ENCODE measurements around the gene ZNF532.

The ZNF532 gene

GRCh38 chr18:58870621-58871020, 5.9 kb downstream of the ZNF532 start:
- no peak for DNase-seq (ENCODE audit: low spot score)

DNA sequence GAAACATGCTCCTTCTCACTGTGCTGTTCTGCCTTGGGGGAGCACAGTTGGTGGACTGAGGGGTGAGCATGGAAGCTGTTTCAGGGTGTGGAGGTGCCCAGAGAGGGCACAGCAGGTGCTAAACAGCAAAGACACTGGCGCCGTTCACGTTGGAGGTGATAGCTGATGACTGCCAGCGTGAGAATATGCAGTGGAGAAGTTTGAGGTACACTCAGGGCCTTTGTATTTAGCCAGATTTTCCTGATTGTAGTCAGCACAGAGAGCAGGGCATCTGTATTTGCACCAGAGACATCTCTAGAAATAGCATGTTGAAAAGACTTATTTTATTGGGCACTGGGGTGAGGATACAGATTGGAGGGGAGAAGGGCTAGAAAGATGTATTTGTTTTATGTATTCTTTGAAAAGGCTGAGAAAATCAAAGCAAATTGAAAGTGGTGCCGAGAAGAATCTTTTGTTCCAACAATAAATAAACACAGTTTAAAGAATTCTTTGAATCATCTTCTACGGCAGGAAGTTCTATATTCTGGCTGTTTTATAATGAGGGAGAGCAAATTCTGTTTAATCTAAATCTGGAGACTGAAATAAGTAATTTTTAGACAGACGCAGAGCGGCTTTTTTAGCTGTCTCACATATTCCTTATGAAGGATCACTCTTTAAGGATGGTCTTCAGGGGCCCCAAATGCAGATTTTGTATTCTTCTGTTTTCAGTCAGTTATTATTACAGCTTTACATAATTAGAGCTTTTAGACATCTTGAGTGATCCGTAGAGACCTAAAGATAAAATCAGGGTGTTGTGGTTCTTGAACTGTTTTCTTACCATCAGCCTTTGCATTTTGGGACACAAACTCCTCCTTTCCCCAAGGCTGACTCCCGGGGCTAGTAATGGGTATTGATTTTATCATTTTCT, 7.1 kb downstream of the ZNF532 start:
- DNase-seq (ENCODE audit: low spot score): no peak

- no peak for DNase-seq (ENCODE audit: low spot score)
Observed at GRCh38 chr18:58878640-58879039, 14.0 kb downstream of the ZNF532 start.

- DNase-seq (ENCODE audit: low spot score): no peak
Observed at GRCh38 chr18:58881477-58881876, 16.8 kb downstream of the ZNF532 start.

- peak; percentile 29 for DNase-seq (ENCODE audit: low spot score)
Observed at GRCh38 chr18:58882044-58882443, 17.4 kb downstream of the ZNF532 start.

DNA sequence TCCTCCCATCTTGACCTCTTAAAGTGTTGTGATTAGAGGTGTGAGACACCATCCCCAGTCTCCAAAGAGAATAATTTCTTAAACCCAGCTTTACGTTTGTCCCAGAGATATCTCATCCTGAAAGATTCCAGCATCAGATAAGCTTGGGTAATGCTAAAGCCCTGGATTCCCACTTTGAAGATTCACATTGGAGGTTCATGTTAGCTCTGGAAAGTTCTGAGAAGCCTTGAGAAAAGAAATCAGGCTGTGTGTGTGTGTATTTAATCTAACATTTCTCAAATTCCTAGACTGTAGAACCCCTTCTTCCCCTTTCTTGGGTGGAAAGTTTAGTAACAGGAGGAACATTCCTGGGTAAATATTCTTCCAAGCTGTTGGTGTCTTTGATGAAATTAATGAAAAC, 18.0 kb downstream of the ZNF532 start:
- peak; percentile 27 for DNase-seq (ENCODE audit: low spot score)

- DNase-seq (ENCODE audit: low spot score): no peak
Observed at GRCh38 chr18:58884680-58885079, 20.0 kb downstream of the ZNF532 start.

- DNase-seq (ENCODE audit: low spot score): no peak
Observed at GRCh38 chr18:58886431-58886830, 21.8 kb downstream of the ZNF532 start.

GRCh38 chr18:58886864-58887612, 22.4 kb downstream of the ZNF532 start:
- DNase-seq (ENCODE audit: low spot score): no peak

DNA sequence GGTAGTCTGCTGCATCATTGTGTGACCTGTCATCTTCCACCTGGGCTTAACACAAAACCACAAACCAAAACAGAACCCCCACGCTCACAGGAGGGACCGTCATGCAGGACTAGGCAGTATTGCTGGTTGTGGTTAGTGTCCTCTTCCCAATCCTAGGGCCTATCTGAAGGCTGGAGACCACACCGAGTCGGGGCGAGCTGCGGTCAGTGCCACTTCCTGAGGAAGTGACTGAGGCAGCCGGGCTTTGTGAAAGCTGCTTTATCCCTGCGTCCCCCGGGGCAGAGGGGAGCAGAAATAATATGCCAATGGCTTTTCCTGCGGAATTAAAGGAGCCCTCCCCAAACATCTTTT, 22.9 kb downstream of the ZNF532 start:
- DNase-seq (ENCODE audit: low spot score): no peak

DNA sequence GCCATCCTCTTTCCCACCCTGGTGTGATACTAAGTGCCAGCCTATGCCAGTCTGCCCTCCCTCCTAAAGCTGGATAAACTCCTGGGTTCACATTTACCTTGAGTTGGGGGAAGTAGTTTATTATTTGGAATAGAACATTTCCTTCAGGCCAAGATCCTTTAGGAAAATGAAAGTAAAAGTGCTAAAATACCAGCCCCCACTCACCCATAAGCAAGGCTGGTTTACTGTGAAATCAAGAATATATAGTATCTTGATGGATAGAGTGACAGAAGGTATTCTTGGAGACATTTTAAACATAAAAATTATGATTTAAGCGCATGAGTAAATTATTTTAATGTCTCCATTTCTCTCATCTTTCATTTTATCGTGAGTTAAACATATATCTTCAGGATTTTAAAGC, 27.1 kb downstream of the ZNF532 start:
- no peak for DNase-seq (ENCODE audit: low spot score)

GRCh38 chr18:58892488-58892887, 27.8 kb downstream of the ZNF532 start:
- no peak for DNase-seq (ENCODE audit: low spot score)

DNA sequence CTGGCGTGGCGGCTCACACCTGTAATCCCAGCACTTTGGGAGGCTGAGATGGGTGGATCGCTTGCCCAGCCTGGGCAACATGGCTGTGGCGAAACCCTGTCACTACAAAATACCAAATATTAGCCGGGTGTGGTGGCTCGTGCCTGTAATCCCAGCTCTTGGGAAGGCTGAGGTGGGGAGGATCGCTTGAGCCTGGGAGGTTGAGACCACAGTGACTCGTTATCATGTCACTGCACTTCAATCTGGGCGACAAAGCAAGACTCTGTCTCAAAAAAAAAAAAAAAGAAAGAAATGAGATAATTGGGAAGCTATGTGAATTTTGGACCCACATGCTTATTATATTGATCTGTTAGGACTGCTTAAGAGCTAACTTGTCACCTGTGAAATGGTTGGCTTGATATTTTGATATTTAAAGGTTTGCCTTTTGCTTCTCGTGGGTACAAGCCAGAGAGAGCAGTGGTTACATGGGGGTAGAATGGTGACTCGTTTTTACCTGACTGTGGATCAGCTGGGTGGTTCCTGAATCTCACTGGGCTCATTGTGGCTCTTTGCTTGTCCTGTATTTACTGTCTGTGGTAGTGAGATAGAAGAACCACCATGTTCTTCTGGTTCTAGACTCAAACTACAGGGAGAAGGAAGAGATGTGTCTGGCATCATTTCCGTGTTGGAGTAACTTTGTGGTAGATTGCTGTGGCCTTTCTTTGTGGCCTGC, 28.9 kb downstream of the ZNF532 start:
- DNase-seq (ENCODE audit: low spot score): no peak

DNA sequence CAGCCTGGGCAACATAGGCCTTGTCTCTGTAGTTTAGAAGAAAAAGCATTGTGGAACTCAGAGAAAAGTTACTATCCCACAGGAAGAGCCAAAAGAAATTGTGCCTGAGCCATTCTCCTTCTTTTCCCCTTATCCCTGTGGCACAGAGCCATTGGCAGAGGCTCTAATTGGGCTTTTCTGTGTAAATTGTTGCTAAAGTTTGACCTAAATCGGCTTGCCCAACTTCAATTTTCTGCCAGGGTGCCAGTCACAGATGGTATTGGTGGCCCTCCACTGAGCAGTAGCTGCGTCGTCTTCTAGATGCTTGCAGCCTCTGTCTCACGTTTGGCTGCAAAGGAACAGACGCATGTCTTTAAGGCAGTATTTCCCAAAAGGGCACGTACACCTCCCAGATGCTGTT, 30.3 kb downstream of the ZNF532 start:
- DNase-seq (ENCODE audit: low spot score): no peak

- no peak for DNase-seq (ENCODE audit: low spot score)
Observed at GRCh38 chr18:58895385-58895784, 30.7 kb downstream of the ZNF532 start.

DNA sequence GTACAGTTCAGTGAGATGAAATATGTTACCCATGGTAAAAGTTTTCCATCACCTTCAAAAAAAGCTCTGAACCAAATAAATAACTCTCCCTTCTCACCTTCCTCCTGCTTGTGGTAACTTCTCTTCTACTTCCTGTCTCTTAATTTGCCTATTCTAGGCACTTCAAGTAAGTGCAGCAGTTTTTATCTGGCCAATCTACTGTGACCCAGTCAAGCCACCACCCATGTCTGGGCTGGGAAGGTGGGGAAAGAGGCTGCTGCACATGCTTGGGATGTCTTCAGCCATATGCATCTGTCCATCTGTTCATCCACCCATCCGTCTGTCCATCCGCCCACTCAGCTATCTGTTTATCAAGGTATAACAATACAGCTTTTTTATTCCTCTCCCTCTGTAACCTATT, 31.6 kb downstream of the ZNF532 start:
- no peak for DNase-seq (ENCODE audit: low spot score)

DNA sequence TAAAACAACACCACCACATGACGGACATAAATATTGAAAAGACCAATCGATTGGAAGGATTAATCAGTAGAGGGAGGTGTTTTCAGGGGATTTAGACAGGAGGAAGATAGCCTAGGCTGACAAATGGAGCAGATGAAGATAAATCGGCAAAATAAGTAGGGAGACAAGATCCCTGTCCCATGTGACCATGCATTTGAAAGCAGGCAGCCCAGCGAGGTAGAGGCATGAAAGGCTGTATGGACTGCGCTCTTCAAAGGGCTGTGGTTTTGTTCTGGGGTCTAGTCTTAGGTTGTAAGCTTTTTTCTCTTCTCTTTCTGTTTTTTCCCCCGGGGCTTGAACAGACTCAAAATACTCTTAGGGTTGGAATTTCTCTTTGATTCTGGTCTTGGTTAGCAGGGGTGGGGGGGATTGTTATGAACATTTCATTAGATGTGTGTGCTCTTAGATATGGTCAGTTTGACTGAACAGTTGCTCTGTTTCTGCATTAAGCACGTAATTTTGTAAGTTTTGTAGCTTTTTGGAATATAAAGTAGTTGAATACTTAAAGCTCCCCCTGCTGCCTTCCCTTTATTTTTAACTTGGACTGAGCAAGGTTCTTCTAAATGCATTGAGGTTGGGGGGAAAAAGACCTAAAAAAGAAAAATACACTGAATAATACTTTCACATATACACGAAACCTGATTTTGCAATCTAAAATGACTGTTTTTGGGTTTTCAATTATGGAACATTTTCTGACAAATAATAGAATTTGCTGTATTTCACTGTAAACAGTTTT, 32.2 kb downstream of the ZNF532 start:
- DNase-seq (ENCODE audit: low spot score): no peak

DNA sequence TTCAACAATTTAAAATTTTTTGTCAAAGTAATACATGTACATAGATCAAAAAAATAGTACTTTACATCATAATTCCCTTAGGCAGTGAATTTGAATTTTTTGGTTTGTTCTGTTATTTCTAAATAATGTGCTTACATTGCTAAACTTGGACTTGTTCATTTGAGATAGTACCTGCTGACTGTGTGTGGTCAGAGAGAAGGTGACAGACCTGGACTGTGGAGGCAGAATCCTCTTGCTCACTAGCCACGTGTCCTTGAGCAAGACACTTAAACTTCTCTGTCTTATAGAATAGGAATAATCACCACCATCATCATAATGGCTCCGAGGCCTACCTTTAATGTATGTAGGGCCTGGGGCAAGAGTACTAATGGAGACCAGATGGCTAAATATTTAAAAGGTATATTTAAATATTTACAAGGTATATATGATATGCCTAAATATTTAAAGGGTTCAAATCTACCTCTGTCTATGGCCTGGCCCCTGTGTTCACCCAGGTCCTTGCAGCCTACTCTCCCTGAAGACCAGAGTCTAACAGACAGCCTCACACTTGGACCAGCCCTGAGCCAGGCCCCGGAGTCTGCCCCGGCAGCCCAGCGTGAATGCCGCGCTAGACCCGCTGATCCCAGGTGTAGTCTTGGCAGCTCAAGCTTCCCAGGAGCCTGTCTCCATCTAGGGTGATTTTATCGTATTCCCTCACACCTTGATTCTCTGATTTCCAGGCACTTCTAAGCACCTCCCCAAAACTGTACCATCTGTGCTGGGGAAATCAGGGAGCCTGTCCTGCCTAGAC, 33.5 kb downstream of the ZNF532 start:
- no peak for DNase-seq (ENCODE audit: low spot score)

DNA sequence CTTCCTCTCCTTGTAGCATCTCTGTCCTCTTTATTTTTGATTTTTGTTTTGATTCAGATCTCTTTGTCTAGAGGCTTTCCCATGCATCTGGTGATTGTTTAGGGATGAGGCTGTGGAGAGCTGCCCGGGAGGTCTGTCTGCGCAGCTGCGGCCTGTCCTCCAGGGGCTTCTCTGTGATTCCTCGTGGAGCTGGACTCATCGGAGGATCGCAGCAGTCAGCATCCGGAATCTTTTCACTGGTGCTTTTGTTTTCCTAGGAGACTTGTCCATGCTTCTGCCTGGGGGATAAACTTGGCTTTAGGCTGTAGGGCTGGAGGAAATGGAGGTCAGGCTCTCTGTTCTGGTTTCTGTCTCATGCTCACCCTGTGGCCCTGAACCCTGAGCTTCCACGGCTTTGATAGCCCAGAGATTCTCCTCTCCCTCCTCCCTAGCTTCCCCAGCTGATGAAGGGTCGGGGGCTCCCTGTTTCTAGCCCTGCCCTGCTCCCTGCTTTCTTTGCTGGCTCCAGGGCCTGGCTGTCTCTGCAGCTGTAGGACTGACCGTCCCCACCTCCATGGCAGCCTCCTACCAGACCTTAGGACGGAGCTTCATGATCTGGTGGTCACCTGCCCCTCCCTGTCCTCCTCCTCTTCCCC, 35.5 kb downstream of the ZNF532 start:
- DNase-seq (ENCODE audit: low spot score): no peak

- no peak for DNase-seq (ENCODE audit: low spot score)
Observed at GRCh38 chr18:58901143-58901542, 36.5 kb downstream of the ZNF532 start.

- DNase-seq (ENCODE audit: low spot score): no peak
Observed at GRCh38 chr18:58901783-58902182, 37.1 kb downstream of the ZNF532 start.
